Body of pancreas (tissue), 4 donors: ENCODE data around the gene ADORA2A. TPM values are rescaled to one million over a fixed set of nuclear protein-coding genes. Genes with fewer than 3 reads are reported as not detected.

ENCODE experiments used
- ATAC-seq: fragments of 150-250 bp; one replicate; pipeline ENCODE4 v1.9.1; 2016
- DNase-seq, 4 donors: peaks; one replicate each; pipeline ENCODE4 v3.0.0-alpha.2; 2019
- H3K27ac ChIP-seq, 4 donors: fragments of 200-600 bp; sonication (generic); 1 replicate in 3 of 4; 2 replicates in 1 of 4; pipeline versions ENCODE4 v1.5.1 to v1.6.1; 2016 to 2019; ENCODE audit warnings: mild to moderate bottlenecking in 1 of 4, mixed read lengths in 1 of 4, moderate library complexity in 1 of 4
- H3K27me3 ChIP-seq, 2 donors: fragments of 200-600 bp; sonication (generic); one replicate each; pipeline ENCODE4 v1.6.0; 2016; ENCODE audit warnings: mild to moderate bottlenecking in 1 of 2
- H3K36me3 ChIP-seq, 2 donors: fragments of 200-600 bp; sonication (generic); replicated peaks in 1 of 2; 2 replicates each; pipeline ENCODE4 v1.5.1; 2016; ENCODE audit warnings: low read depth in 2 of 2; ENCODE audit not compliant: insufficient read depth in 1 of 2
- H3K4me1 ChIP-seq: fragments of 200-600 bp; sonication (generic); one replicate; pipeline ENCODE4 v1.6.0; 2016
- H3K4me3 ChIP-seq, 2 donors: fragments of 200-600 bp; sonication (generic); 1 replicate in 1 of 2; 2 replicates in 1 of 2; pipeline ENCODE4 v1.5.1; 2016 to 2019
- H3K9me3 ChIP-seq, 3 donors: fragments of 200-600 bp; sonication (generic); 1 replicate in 2 of 3; 2 replicates in 1 of 3; pipeline ENCODE4 v1.5.1; 2016
- POLR2A ChIP-seq, 3 donors: fragments of 450-650 bp; IDR thresholded peaks; one replicate each; pipeline ENCODE4 v1.6.1; 2016; ENCODE audit warnings: antibody characterized with exemption in 3 of 3, mild to moderate bottlenecking in 2 of 3
- WGBS, 2 donors: methylation state at CpG; one replicate each; pipeline ENCODE4 v1.1.5; 2017; 5-methylcytosine and 5-hydroxymethylcytosine counted together
- intact Hi-C: fragments of 100-400 bp; cut with DNase I; formaldehyde crosslinking; loops from one replicate; pipeline ENCODE4 v1.15.1; 2023
- total RNA-seq, 2 donors: library from RNA; depleted of rRNA; stranded (reverse); fragments of >200 nt; gene quantifications; one replicate each; pipeline ENCODE4 v1.1.0, GENCODE V29; 2016
- TF ChIP-seq, protein P1 (sequence below), 7 experiments: fragments of 450-650 bp in 4 of 7; fragments of 200-600 bp in 3 of 7; sonication (generic) in 3 of 7; IDR thresholded peaks; one replicate each; pipeline ENCODE4 v1.5.1; 2016 to 2019; ENCODE audit warnings: antibody characterized with exemption in 7 of 7

Gene ADORA2A
- total RNA-seq, 2 donors from 2014 or later, result 2.1 to 19.4 TPM

DNA sequence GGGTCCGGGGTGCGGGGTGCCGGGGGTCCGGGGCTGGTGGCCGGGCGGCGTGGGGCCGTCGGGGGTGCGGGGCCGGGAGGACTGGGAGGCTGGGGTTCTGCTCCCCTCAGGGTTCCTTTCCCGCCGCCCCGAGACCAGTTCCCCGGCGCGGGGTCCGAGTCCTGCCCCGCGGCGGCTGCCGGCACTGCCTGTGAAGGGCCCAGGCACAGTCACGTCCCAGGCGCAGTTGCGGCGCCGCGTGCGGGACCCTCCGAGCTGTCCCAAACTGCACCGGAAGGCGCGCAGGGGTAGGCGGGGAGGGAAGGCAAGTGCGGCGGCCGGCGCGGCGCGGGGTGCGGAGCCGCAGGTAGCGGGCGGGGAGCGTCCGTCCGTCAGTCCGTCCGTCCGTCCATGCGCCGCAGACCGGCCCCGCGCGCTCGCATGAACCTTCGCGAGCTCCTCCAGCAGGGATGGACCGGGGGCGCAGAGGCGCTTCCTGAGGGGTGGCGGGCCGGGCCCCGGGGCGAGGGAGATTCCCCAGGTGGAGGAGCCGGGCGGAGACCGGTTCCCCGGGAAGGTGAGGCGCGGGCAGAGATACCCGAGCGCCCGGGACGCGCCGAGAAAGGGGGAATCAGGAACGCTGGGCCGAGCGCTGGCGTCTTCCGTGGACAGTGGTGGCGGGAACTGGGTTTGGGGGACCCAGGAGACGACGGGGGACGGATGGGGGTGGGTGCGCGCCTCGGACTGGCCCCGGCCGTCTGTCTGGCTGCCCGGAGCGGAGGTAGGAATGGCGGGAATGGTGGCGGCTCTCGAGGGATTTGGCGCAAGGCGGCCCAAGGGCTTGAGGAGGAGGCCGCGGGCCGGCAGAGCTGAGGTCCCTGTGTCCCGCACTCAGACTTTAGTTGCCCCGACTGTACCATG, 3.1 kb upstream of the ADORA2A start:
- intact Hi-C loops, result no loop called here
- ATAC-seq (peak; percentile 20), DNase-seq (no peak)
- Histone ChIP-seq H3K4me1 (peaks cover 17% of the 10 kb centered on the region), H3K36me3 (no peaks in the 10 kb centered on the region), H3K9me3 (no peaks in the 10 kb centered on the region), H3K27ac (no peak overlapping the region), H3K4me3 (peak overlapping the region in 1 of 2 donors; percentile 44), H3K27me3 (peaks cover 0 to 8% of the 10 kb centered on the region in 2 donors)
- TF ChIP-seq, protein P1, sequence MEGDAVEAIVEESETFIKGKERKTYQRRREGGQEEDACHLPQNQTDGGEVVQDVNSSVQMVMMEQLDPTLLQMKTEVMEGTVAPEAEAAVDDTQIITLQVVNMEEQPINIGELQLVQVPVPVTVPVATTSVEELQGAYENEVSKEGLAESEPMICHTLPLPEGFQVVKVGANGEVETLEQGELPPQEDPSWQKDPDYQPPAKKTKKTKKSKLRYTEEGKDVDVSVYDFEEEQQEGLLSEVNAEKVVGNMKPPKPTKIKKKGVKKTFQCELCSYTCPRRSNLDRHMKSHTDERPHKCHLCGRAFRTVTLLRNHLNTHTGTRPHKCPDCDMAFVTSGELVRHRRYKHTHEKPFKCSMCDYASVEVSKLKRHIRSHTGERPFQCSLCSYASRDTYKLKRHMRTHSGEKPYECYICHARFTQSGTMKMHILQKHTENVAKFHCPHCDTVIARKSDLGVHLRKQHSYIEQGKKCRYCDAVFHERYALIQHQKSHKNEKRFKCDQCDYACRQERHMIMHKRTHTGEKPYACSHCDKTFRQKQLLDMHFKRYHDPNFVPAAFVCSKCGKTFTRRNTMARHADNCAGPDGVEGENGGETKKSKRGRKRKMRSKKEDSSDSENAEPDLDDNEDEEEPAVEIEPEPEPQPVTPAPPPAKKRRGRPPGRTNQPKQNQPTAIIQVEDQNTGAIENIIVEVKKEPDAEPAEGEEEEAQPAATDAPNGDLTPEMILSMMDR (IDR thresholded peaks at IDR 0.05), result no peak
- no peak for TF ChIP-seq POLR2A (IDR thresholded peaks at IDR 0.05)
- WGBS, 2 donors, result 7 to 34% methylated on average over 22 to 103 of the region's 105 CpGs

DNA sequence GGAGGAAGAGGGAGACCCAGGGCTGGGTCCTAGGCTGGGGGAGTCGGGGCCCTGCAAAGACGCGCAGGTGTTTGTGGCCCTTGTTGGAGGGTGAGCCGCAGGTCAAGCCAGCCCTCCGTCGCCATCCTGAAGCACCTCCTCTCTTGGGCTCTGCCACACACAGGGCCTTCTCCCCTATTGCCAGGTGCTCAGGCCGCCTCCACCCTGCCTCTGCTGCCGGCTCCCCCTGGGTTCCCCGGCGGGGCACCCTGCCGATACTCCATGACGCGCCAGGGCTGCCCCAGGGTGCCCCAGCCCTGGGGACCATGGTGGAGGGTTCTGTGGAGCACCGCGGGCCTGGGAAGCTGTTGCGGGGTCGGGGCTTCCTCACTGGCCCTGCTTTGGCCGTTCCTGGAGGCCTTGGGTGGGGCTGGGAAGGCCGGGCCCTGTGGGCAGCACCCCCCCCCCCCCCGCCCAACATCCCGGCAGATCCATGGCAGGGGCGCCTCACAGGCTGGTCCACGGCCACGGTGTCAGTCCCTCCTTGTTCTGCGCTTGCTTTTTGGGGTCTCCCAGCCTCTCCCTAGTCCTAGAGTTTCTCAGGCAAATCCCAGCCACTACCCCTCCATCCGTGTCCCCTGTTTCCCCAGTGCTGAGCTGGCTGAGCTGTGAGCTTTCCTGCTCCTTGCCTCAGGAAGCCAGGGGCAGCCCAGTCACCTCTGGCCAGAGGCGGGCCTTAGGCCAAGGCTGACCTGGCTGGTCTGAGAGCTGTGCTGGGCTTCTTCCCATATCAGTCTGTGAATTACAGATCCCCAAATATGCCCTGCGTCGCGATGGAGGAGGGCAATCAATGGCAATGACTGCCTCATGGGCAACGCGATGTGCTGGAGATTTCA, 2.3 kb upstream of the ADORA2A start:
- no peak for DNase-seq
- H3K9me3 ChIP-seq, result no peaks in the 10 kb centered on the region
- TF ChIP-seq, protein P1 (IDR thresholded peaks at IDR 0.05), result no peak
- no peak for TF ChIP-seq POLR2A (IDR thresholded peaks at IDR 0.05)
- no peaks in the 10 kb centered on the region for H3K36me3 ChIP-seq
- peaks cover 0 to 8% of the 10 kb centered on the region in 2 donors for H3K27me3 ChIP-seq
- WGBS, 2 donors, result 85 to 93% methylated on average over 12 to 26 of the region's 32 CpGs
- H3K4me1 ChIP-seq, result peaks cover 17% of the 10 kb centered on the region
- H3K4me3 ChIP-seq, result no peak overlapping the region
- no peak overlapping the region for H3K27ac ChIP-seq
- ATAC-seq, result no peak
- intact Hi-C loops, result loop anchor here (5.0 kb wide), 1 partner anchor 97 kb away; no protein-coding TSS in a partner anchor

DNA sequence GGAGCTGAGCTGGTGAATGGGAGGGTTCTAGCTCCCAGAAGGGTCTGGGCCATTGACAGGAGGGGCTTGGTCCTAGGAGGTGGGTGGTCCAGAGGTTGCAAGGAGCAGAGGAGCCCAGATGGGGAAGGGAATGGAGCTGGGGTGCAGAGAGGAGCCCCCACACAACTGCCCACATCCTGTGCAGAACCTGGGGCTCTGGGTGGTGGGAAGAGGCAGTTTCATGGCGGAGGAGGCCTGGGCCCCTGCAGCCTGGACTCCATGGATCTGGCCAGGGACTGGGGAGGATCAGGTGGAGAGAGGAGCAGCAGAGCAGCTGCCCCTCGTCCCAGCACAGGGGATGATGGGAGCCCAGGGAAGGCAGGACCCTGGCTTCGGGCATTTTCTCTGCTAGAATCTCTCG, 963 bp upstream of the ADORA2A start:
- WGBS, 2 donors, result 89 to 95% methylated on average over 4 of the region's 4 CpGs
- intact Hi-C loops, result loop anchor here (5.0 kb wide), 1 partner anchor 96 kb away; no protein-coding TSS in a partner anchor
- peaks cover 0 to 8% of the 10 kb centered on the region in 2 donors for H3K27me3 ChIP-seq
- ATAC-seq, result no peak
- peaks cover 17% of the 10 kb centered on the region for H3K4me1 ChIP-seq
- H3K9me3 ChIP-seq, result no peaks in the 10 kb centered on the region
- TF ChIP-seq POLR2A (IDR thresholded peaks at IDR 0.05), result no peak
- TF ChIP-seq, protein P1 (IDR thresholded peaks at IDR 0.05), result no peak
- H3K36me3 ChIP-seq, result no peaks in the 10 kb centered on the region
- no peak for DNase-seq
- no peak overlapping the region for H3K4me3 ChIP-seq
- no peak overlapping the region for H3K27ac ChIP-seq

DNA sequence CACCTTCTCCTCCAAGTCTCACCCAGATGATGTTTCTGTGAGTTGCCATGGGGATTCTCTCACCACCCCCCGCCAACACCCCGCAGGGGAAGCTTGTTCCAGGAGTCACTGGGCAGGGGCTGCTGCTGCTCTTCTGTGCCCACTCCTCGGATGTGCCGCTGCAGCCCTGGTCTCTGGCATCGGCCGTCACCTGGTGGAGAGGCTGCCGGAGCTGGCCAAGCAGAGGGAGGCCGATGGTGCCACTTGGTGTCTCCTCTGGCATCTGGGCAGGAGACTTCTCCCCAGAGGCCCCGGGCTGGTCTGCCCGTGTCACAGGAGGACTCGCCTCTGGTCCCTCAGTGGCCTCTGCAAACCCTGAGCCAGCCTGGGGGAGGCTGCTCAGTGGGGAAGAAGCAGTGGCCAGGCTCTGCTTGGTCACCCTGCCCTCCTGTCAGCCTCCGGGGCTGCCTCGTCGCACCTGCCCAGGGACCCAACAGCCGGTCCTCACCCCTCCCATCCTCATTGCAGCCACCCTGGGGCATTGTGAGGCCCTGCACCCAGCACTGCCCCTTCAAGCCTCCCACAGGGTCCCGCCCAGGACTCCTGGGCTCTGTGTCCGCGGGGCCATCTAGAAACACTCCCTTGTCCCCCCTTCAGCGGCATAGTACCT, 424 bp upstream of the ADORA2A start:
- no peak for TF ChIP-seq POLR2A (IDR thresholded peaks at IDR 0.05)
- TF ChIP-seq, protein P1 (IDR thresholded peaks at IDR 0.05), result no peak
- Histone ChIP-seq H3K4me3 (no peak overlapping the region), H3K36me3 (no peaks in the 10 kb centered on the region), H3K4me1 (peaks cover 18% of the 10 kb centered on the region), H3K27me3 (peaks cover 0 to 8% of the 10 kb centered on the region in 2 donors), H3K27ac (peak overlapping the region in 1 of 4 donors; percentile 47), H3K9me3 (no peaks in the 10 kb centered on the region)
- ATAC-seq (no peak), DNase-seq (no peak)
- intact Hi-C loops, result loop anchor here (5.0 kb wide), 1 partner anchor 95 kb away; no protein-coding TSS in a partner anchor
- 80 to 88% methylated on average over 13 to 19 of the region's 19 CpGs for WGBS, 2 donors
